Hepatocyte (in vitro differentiated cells): ENCODE data around the gene ACSS2. TPM values are rescaled to one million over a fixed set of nuclear protein-coding genes. Genes with fewer than 3 reads are reported as not detected.

ENCODE experiments used
- DNase-seq: peaks from one replicate; pipeline ENCODE4 v3.0.0-alpha.2; 2016; ENCODE audit warnings: low spot score
- H2AFZ ChIP-seq: fragments of 200-600 bp; sonication (generic); 2 replicates; pipeline ENCODE4 v1.6.0; 2016; ENCODE audit warnings: antibody characterized with exemption, mild to moderate bottlenecking
- H3K27ac ChIP-seq: fragments of 200-600 bp; sonication (generic); 2 replicates; pipeline ENCODE4 v1.5.1; 2016; ENCODE audit warnings: mild to moderate bottlenecking
- H3K27me3 ChIP-seq: fragments of 200-600 bp; sonication (generic); 2 replicates; pipeline ENCODE4 v1.6.1; 2016
- H3K36me3 ChIP-seq: fragments of 200-600 bp; sonication (generic); replicated peaks from 2 replicates; pipeline ENCODE4 v1.5.1; 2016; ENCODE audit warnings: low read depth; ENCODE audit not compliant: insufficient read depth
- H3K4me1 ChIP-seq: fragments of 200-600 bp; sonication (generic); 2 replicates; pipeline ENCODE4 v1.5.1; 2016; ENCODE audit warnings: mild to moderate bottlenecking, moderate library complexity; ENCODE audit not compliant: insufficient read depth
- H3K4me2 ChIP-seq: fragments of 200-600 bp; sonication (generic); 2 replicates; pipeline ENCODE4 v1.6.0; 2016
- H3K4me3 ChIP-seq: fragments of 200-600 bp; sonication (generic); 2 replicates; pipeline ENCODE4 v1.5.1; 2016; ENCODE audit warnings: mild to moderate bottlenecking
- H3K79me2 ChIP-seq: fragments of 200-600 bp; sonication (generic); 2 replicates; pipeline ENCODE4 v1.6.0; 2017; ENCODE audit warnings: mild to moderate bottlenecking
- H3K9me2 ChIP-seq: fragments of 200-600 bp; sonication (generic); replicated peaks from 2 replicates; pipeline ENCODE4 v1.6.0; 2017; ENCODE audit warnings: mild to moderate bottlenecking; ENCODE audit not compliant: insufficient read depth
- H3K9me3 ChIP-seq: fragments of 200-600 bp; sonication (generic); 2 replicates; pipeline ENCODE4 v1.5.1; 2016; ENCODE audit warnings: low read depth, mild to moderate bottlenecking
- H4K20me1 ChIP-seq: fragments of 200-600 bp; sonication (generic); 2 replicates; pipeline ENCODE4 v1.6.0; 2016; ENCODE audit warnings: mild to moderate bottlenecking; ENCODE audit not compliant: insufficient read depth, poor library complexity, severe bottlenecking
- EZH2 ChIP-seq: fragments of 200-600 bp; sonication (generic); IDR thresholded peaks from 2 replicates; pipeline ENCODE4 v1.6.1; 2016; ENCODE audit warnings: antibody characterized with exemption, mild to moderate bottlenecking, borderline replicate concordance
- EZH2phosphoT487 ChIP-seq: fragments of 200-600 bp; sonication (generic); IDR thresholded peaks from one replicate; pipeline ENCODE4 v1.6.1; 2018; ENCODE audit warnings: antibody characterized with exemption, mild to moderate bottlenecking, low read depth, moderate library complexity; ENCODE audit not compliant: unreplicated experiment, severe bottlenecking
- WGBS: methylation state at CpG from one replicate; pipeline ENCODE4 v1.1.6; 2016; ENCODE audit warnings: low lambda C conversion rate; ENCODE audit errors: missing lambda C conversion rate; 5-methylcytosine and 5-hydroxymethylcytosine counted together
- polyA plus RNA-seq: library from polyadenylated mRNA; unstranded; fragments of >200 nt; fragmentation: Nextera tagmentation; extraction: Ambion mirVana; gene quantifications from 2 replicates; pipeline ENCODE4 v1.2.1, GENCODE V29; 2016
- total RNA-seq: library from RNA; depleted of rRNA; stranded (reverse); fragments of >200 nt; gene quantifications from 2 replicates; pipeline ENCODE4 v1.2.3, GENCODE V29; 2014
- TF ChIP-seq, protein P1 (sequence below): fragments of 200-600 bp; sonication (generic); IDR thresholded peaks from 2 replicates; pipeline ENCODE4 v1.5.1; 2016; ENCODE audit warnings: antibody characterized with exemption, mild to moderate bottlenecking; ENCODE audit not compliant: poor library complexity

The ACSS2 gene
- total and polyA plus RNA-seq, 2 experiments from 2014 or later: 52.0 to 59.5 TPM

DNA sequence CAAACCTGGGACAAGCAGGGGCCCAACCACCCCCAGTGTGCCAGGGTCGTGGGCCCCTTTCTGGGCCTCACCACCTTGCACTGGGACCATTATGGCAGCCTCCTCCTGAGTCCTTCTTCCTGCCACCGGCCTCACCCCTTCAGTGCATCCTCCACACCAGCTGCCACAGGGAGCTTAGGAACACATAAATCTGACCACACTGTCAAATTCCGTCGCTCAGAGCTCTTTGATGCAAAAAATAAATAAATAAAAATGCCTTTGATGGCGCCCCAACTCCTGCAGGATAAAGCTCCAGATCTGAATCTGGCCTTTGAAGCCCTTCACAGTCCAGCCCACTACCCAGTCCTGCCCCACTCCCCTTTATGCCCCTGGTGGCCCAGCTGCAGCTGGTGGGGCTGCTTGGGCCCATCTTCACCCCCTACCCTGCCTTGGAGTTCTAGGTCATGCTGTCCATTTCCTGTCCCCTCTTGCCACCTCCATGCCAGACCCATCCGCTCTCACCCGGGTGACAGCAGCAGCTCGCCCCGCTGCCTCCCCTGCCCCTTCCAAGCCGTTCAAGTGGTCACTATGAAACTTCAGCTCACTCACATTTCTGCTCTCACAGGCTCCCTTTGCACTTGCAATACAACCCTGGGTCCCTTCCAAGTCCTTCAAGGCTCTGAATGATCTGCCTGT, 95.3 kb downstream of the ACSS2 start:
- no peak for DNase-seq
- no peaks in the 10 kb centered on the region for H4K20me1 ChIP-seq
- no peak overlapping the region for H3K27ac ChIP-seq
- no peak overlapping the region for H2AFZ ChIP-seq
- no peaks in the 10 kb centered on the region for H3K79me2 ChIP-seq
- WGBS: 84% methylated on average over 10 of the region's 10 CpGs
- no peaks in the 10 kb centered on the region for H3K9me3 ChIP-seq
- H3K4me1 ChIP-seq: no peaks in the 10 kb centered on the region
- TF ChIP-seq, protein P1, sequence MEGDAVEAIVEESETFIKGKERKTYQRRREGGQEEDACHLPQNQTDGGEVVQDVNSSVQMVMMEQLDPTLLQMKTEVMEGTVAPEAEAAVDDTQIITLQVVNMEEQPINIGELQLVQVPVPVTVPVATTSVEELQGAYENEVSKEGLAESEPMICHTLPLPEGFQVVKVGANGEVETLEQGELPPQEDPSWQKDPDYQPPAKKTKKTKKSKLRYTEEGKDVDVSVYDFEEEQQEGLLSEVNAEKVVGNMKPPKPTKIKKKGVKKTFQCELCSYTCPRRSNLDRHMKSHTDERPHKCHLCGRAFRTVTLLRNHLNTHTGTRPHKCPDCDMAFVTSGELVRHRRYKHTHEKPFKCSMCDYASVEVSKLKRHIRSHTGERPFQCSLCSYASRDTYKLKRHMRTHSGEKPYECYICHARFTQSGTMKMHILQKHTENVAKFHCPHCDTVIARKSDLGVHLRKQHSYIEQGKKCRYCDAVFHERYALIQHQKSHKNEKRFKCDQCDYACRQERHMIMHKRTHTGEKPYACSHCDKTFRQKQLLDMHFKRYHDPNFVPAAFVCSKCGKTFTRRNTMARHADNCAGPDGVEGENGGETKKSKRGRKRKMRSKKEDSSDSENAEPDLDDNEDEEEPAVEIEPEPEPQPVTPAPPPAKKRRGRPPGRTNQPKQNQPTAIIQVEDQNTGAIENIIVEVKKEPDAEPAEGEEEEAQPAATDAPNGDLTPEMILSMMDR: no peak
- TF ChIP-seq EZH2phosphoT487: no peak
- no peak for TF ChIP-seq EZH2
- H3K9me2 ChIP-seq: no peaks in the 10 kb centered on the region
- H3K27me3 ChIP-seq: no peaks in the 10 kb centered on the region
- H3K4me2 ChIP-seq: no peak overlapping the region
- H3K36me3 ChIP-seq: no peaks in the 10 kb centered on the region
- H3K4me3 ChIP-seq: no peak overlapping the region

DNA sequence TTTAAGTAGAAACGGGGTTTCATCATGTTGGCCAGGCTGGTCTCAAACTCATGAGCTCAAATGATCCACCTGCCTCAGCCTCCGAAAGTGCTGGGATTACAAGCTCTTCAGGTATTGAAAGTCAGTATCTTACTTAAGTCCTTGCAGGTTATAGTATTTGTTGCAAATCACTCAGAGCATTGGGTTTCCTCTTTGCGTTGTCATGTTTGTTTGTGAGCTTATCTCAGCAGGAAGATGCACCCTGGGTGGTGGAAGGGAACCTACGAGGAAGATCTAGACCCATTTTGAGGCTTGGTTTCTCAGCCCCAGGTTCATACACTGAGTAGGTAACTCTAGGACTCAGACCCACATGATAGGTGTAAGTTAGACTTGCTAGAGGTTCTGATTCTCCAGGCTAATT, 97.8 kb downstream of the ACSS2 start:
- Histone ChIP-seq H4K20me1 (no peaks in the 10 kb centered on the region), H3K4me3 (no peak overlapping the region), H3K36me3 (no peaks in the 10 kb centered on the region), H3K4me2 (no peak overlapping the region), H3K4me1 (no peaks in the 10 kb centered on the region), H3K27me3 (no peaks in the 10 kb centered on the region), H2AFZ (no peak overlapping the region), H3K27ac (no peak overlapping the region), H3K9me2 (no peaks in the 10 kb centered on the region), H3K79me2 (no peaks in the 10 kb centered on the region), H3K9me3 (no peaks in the 10 kb centered on the region)
- 52% methylated on average over 4 of the region's 4 CpGs for WGBS
- no peak for TF ChIP-seq EZH2
- TF ChIP-seq EZH2phosphoT487: no peak
- TF ChIP-seq, protein P1: no peak
- DNase-seq: no peak

DNA sequence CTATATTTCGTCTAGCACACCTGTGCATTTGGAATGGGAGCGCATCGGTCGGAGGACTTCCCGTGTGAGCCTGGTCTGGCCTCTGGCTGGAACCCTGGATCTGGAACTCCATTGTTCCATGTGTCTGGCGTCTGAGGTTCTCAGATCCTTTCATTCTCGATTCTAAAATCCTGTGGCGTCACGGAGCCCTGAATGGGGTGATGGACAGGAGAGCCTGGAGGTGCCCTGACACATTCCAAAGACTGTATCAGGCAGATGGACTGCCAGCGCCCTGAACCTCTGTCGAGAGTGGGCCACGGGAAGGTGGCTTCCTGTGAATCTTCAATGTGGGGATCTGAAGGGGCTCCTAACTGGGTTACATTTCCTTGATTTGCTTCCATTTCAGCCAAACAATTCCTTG, 99.9 kb downstream of the ACSS2 start:
- Histone ChIP-seq H4K20me1 (no peaks in the 10 kb centered on the region), H3K4me2 (no peak overlapping the region), H2AFZ (no peak overlapping the region), H3K27ac (no peak overlapping the region), H3K9me2 (no peaks in the 10 kb centered on the region), H3K9me3 (no peaks in the 10 kb centered on the region), H3K79me2 (no peaks in the 10 kb centered on the region), H3K36me3 (no peaks in the 10 kb centered on the region), H3K27me3 (no peaks in the 10 kb centered on the region), H3K4me3 (no peak overlapping the region), H3K4me1 (no peaks in the 10 kb centered on the region)
- no peak for TF ChIP-seq EZH2phosphoT487
- no peak for TF ChIP-seq EZH2
- TF ChIP-seq, protein P1: no peak
- DNase-seq: no peak
- 87% methylated on average over 12 of the region's 12 CpGs for WGBS

Other genes starting within 250 kb of the ACSS2 start
- gene PIGU, start 199.5 kb upstream of the ACSS2 start, total RNA-seq: 19.3 and 26.1 TPM in 2 replicates
- 31.5 and 32.7 TPM in 2 replicates for gene PIGU, start 199.5 kb upstream of the ACSS2 start, polyA plus RNA-seq
- gene TP53INP2, start 172.3 kb upstream of the ACSS2 start, total RNA-seq: 4.9 and 8.6 TPM in 2 replicates
- gene TP53INP2, start 172.3 kb upstream of the ACSS2 start, polyA plus RNA-seq: 8.4 and 10.6 TPM in 2 replicates
- 11.1 and 11.6 TPM in 2 replicates for gene NCOA6, start 51.0 kb upstream of the ACSS2 start, total RNA-seq
- gene NCOA6, start 51.0 kb upstream of the ACSS2 start, polyA plus RNA-seq: 22.6 and 23.5 TPM in 2 replicates
- 4.9 and 9.8 TPM in 2 replicates for gene GGT7, start 3.8 kb upstream of the ACSS2 start, total RNA-seq
- gene GGT7, start 3.8 kb upstream of the ACSS2 start, polyA plus RNA-seq: 18.2 and 23.9 TPM in 2 replicates
- 41.2 and 46.2 TPM in 2 replicates for gene GSS, start 79.2 kb downstream of the ACSS2 start, total RNA-seq
- gene GSS, start 79.2 kb downstream of the ACSS2 start, polyA plus RNA-seq: 45.2 and 54.7 TPM in 2 replicates
- gene MYH7B, start 79.3 kb downstream of the ACSS2 start, total RNA-seq: 0.07 TPM in 1 of 2 replicates, not detected in the other
- 0.42 and 1.9 TPM in 2 replicates for gene MYH7B, start 79.3 kb downstream of the ACSS2 start, polyA plus RNA-seq
- 81.0 and 88.6 TPM in 2 replicates for gene TRPC4AP, start 216.2 kb downstream of the ACSS2 start, total RNA-seq
- 94.9 and 102 TPM in 2 replicates for gene TRPC4AP, start 216.2 kb downstream of the ACSS2 start, polyA plus RNA-seq